Gastrocnemius medialis (tissue), 4 donors: Measurements from ENCODE around the gene GFOD1.

Experiments
- CTCF ChIP-seq, 5 experiments: fragments of 450-650 bp in 3 of 5; fragments of 200-600 bp in 2 of 5; sonication (generic) in 2 of 5; IDR thresholded peaks in 4 of 5; conservative IDR thresholded peaks in 1 of 5; 1 replicate in 4 of 5; 2 replicates in 1 of 5; pipeline ENCODE4 v1.5.1; 2016 to 2019; ENCODE audit warnings: antibody characterized with exemption in 5 of 5, mild to moderate bottlenecking in 3 of 5, moderate library complexity in 3 of 5
- POLR2A ChIP-seq, 2 donors: fragments of 450-650 bp; IDR thresholded peaks; one replicate each; pipeline ENCODE4 v1.6.1; 2017; ENCODE audit warnings: antibody characterized with exemption in 2 of 2, mild to moderate bottlenecking in 2 of 2, moderate library complexity in 2 of 2

- TF ChIP-seq CTCF (IDR thresholded peaks at IDR 0.05 in 4 of 5, conservative IDR thresholded peaks at IDR 0.05 in 1 of 5), result no peak
- TF ChIP-seq POLR2A (IDR thresholded peaks at IDR 0.05), result no peak
These were observed 42.8 kb downstream of the GFOD1 start for GRCh38 chr6:13444604-13445003.
